BE2C (cell line): Measurements from ENCODE around the gene RHBDF1.

Experiments used
- DNase-seq: peaks from one replicate; pipeline ENCODE4 v3.0.0-alpha.2; 2020
- H3K27me3 ChIP-seq: fragments of 250-450 bp; sonication (Bioruptor Pico); 2 replicates; pipeline ENCODE4 v1.5.1; 2020; ENCODE audit warnings: mild to moderate bottlenecking
- H3K36me3 ChIP-seq: fragments of 250-450 bp; sonication (Bioruptor Pico); 2 replicates; pipeline ENCODE4 v1.5.1; 2020; ENCODE audit warnings: mild to moderate bottlenecking
- H3K4me1 ChIP-seq: fragments of 250-450 bp; sonication (Bioruptor Pico); 2 replicates; pipeline ENCODE4 v1.5.1; 2020
- H3K4me3 ChIP-seq: 2 replicates; pipeline ENCODE4 v1.5.1; 2011; ENCODE audit warnings: low read depth, low read length
- H3K9me3 ChIP-seq: fragments of 250-450 bp; sonication (Bioruptor Pico); 2 replicates; pipeline ENCODE4 v1.5.1; 2020
- CTCF ChIP-seq: IDR thresholded peaks from 2 replicates; pipeline ENCODE4 v1.5.1; 2012; ENCODE audit warnings: mild to moderate bottlenecking, low read depth, low read length

The RHBDF1 gene

GRCh38 chr16:105521-105920, 33.1 kb upstream of the RHBDF1 start:
- Histone ChIP-seq H3K4me3 (no peak overlapping the region), H3K9me3 (no peaks in the 10 kb centered on the region), H3K4me1 (no peaks in the 10 kb centered on the region), H3K27me3 (no peaks in the 10 kb centered on the region), H3K36me3 (no peaks in the 10 kb centered on the region)
- DNase-seq: no peak
- no peak for TF ChIP-seq CTCF

- H3K36me3 ChIP-seq: no peaks in the 10 kb centered on the region
- no peaks in the 10 kb centered on the region for H3K4me1 ChIP-seq
Observed at GRCh38 chr16:104928-105327, 32.5 kb upstream of the RHBDF1 start.

GRCh38 chr16:104355-104754, 31.9 kb upstream of the RHBDF1 start:
- Histone ChIP-seq H3K9me3 (no peaks in the 10 kb centered on the region), H3K27me3 (no peaks in the 10 kb centered on the region), H3K4me1 (no peaks in the 10 kb centered on the region), H3K36me3 (no peaks in the 10 kb centered on the region), H3K4me3 (no peak overlapping the region)
- no peak for DNase-seq
- no peak for TF ChIP-seq CTCF

More at GRCh38 chr16:104928-105327, 32.5 kb upstream of the RHBDF1 start:
- H3K9me3 ChIP-seq: no peaks in the 10 kb centered on the region
- H3K27me3 ChIP-seq: no peaks in the 10 kb centered on the region
- no peak overlapping the region for H3K4me3 ChIP-seq
- no peak for DNase-seq
- no peak for TF ChIP-seq CTCF

GRCh38 chr16:102060-102855, 29.8 kb upstream of the RHBDF1 start:
- H3K9me3 ChIP-seq: no peaks in the 10 kb centered on the region
- H3K27me3 ChIP-seq: no peaks in the 10 kb centered on the region
- DNase-seq: no peak
- H3K4me3 ChIP-seq: no peak overlapping the region
- H3K4me1 ChIP-seq: no peaks in the 10 kb centered on the region
- TF ChIP-seq CTCF: no peak
- peaks cover 7% of the 10 kb centered on the region; the same call in 1 of the 2 replicates for H3K36me3 ChIP-seq

- Histone ChIP-seq H3K4me3 (no peak overlapping the region), H3K36me3 (peaks cover 7% of the 10 kb centered on the region; the same call in 1 of the 2 replicates), H3K9me3 (no peaks in the 10 kb centered on the region), H3K27me3 (no peaks in the 10 kb centered on the region), H3K4me1 (no peaks in the 10 kb centered on the region)
- DNase-seq: no peak
- no peak for TF ChIP-seq CTCF
Observed at GRCh38 chr16:101586-101985, 29.2 kb upstream of the RHBDF1 start.

GRCh38 chr16:100989-101388, 28.6 kb upstream of the RHBDF1 start:
- peaks cover 7% of the 10 kb centered on the region; the same call in 1 of the 2 replicates for H3K36me3 ChIP-seq
- no peak overlapping the region for H3K4me3 ChIP-seq
- no peaks in the 10 kb centered on the region for H3K4me1 ChIP-seq
- TF ChIP-seq CTCF: no peak
- H3K9me3 ChIP-seq: no peaks in the 10 kb centered on the region
- H3K27me3 ChIP-seq: no peaks in the 10 kb centered on the region
- DNase-seq: no peak
